Tibial nerve (tissue), 4 donors: Measurements from ENCODE around the gene MINDY3. TPM values are rescaled to one million over a fixed set of nuclear protein-coding genes. Genes with fewer than 3 reads are reported as not detected.
A peak's percentile ranks its signal among the peaks of the same experiment; 100 is the strongest.

Experiments used
- DNase-seq, 2 donors: peaks; one replicate each; pipeline ENCODE4 v3.0.0-alpha.2; 2019; ENCODE audit warnings: low spot score in 2 of 2
- H3K27ac ChIP-seq, 4 donors: fragments of 200-600 bp; sonication (generic) in 3 of 4; one replicate each; pipeline ENCODE4 v1.5.1; 2017 to 2019; ENCODE audit warnings: mild to moderate bottlenecking in 1 of 4
- H3K27me3 ChIP-seq, 2 donors: fragments of 200-600 bp; sonication (generic) in 1 of 2; one replicate each; pipeline versions ENCODE4 v1.5.1 to v1.6.0; 2017 to 2019
- H3K36me3 ChIP-seq, 3 donors: fragments of 200-600 bp; sonication (generic); one replicate each; pipeline ENCODE4 v1.5.1; 2018 to 2019
- H3K4me1 ChIP-seq, 4 donors: fragments of 200-600 bp; sonication (generic) in 3 of 4; one replicate each; pipeline ENCODE4 v1.5.1; 2017 to 2019
- H3K4me3 ChIP-seq, 4 donors: fragments of 200-600 bp; sonication (generic) in 3 of 4; one replicate each; pipeline ENCODE4 v1.5.1; 2017 to 2019; ENCODE audit warnings: mild to moderate bottlenecking in 1 of 4, moderate library complexity in 1 of 4
- H3K9me3 ChIP-seq, 4 donors: fragments of 200-600 bp; sonication (generic) in 3 of 4; one replicate each; pipeline ENCODE4 v1.5.1; 2017 to 2019
- CTCF ChIP-seq, 5 experiments: fragments of 200-600 bp in 3 of 5; fragments of 450-650 bp in 2 of 5; sonication (generic) in 3 of 5; IDR thresholded peaks; one replicate each; pipeline ENCODE4 v1.5.1; 2016 to 2019; ENCODE audit warnings: antibody characterized with exemption in 5 of 5, mild to moderate bottlenecking in 3 of 5, moderate library complexity in 2 of 5
- EP300 ChIP-seq, 2 donors: sonication (generic); formaldehyde crosslinking; IDR thresholded peaks; one replicate each; pipeline ENCODE4 v1.6.1; 2017; ENCODE audit warnings: antibody characterized with exemption in 2 of 2, mild to moderate bottlenecking in 1 of 2
- POLR2A ChIP-seq, 2 donors: fragments of 450-650 bp; IDR thresholded peaks; one replicate each; pipeline ENCODE4 v1.6.1; 2017; ENCODE audit warnings: antibody characterized with exemption in 2 of 2, mild to moderate bottlenecking in 2 of 2, moderate library complexity in 2 of 2
- WGBS, 2 donors: methylation state at CpG; one replicate each; pipeline ENCODE4 v1.1.5; 2018; 5-methylcytosine and 5-hydroxymethylcytosine counted together
- total RNA-seq, 4 donors: library from RNA; depleted of rRNA; stranded (reverse); fragments of >200 nt; gene quantifications; one replicate each; pipeline ENCODE4 v1.1.0, GENCODE V29; 2016

The MINDY3 gene
- total RNA-seq, 4 donors from 2014 or later = 25.3 to 33.2 (median 28.2) TPM

DNA sequence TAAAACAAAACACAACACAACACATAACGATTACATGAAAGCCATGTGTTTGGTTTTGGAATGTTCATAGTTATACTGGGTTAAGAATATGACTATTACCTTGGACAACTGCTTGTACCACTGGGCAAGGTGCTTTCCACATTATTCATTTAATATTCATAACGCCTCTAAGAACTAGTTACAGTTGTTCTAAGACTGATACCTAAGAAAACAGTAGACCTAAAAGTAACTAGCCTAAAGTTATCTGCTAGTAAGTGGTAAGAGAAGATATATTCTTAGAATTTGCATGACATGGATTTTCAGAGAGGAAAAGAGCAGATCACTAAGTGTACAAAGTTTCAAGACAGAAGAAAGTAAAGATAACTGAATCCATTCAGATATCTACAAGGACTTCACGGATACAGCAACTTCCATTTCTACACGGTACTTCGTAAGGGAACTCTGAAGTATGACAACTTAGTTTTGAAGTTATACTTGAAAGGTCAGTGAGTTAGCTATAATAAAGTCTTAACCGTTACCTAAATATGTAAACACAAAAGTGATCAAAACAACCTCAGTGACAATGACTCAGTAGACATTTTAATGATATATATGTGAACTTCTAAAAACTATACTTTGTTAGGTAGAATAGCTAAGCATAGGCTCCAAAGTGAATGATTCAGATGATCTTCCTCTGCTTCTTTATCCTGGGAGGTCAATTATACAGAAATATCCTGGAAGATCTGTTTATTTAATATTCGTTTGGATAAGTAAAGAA lies 65.1 kb downstream of the MINDY3 start:
- Histone ChIP-seq H3K27ac (no peak overlapping the region), H3K36me3 (peaks cover 0 to 15% (median 0%) of the 10 kb centered on the region in 3 donors)
- 84 to 90% methylated on average over 7 of the region's 7 CpGs for WGBS, 2 donors

GRCh38 chr10:15794569-15794968 lies 65.7 kb downstream of the MINDY3 start:
- DNase-seq = no peak
- no peak overlapping the region for H3K4me3 ChIP-seq
- no peak for TF ChIP-seq EP300 (IDR thresholded peaks at IDR 0.05)
- TF ChIP-seq CTCF (IDR thresholded peaks at IDR 0.05) = no peak
- peaks cover 0 to 8% (median 0%) of the 10 kb centered on the region in 3 donors for H3K36me3 ChIP-seq
- H3K4me1 ChIP-seq = peaks cover 0 to 27% (median 0%) of the 10 kb centered on the region in 4 donors
- no peaks in the 10 kb centered on the region for H3K27me3 ChIP-seq
- no peaks in the 10 kb centered on the region for H3K9me3 ChIP-seq
- no peak overlapping the region for H3K27ac ChIP-seq

More for the DNA sequence above, 65.1 kb downstream of the MINDY3 start:
- no peak overlapping the region for H3K4me3 ChIP-seq
- no peak for DNase-seq
- TF ChIP-seq POLR2A (IDR thresholded peaks at IDR 0.05) (no peak), CTCF (IDR thresholded peaks at IDR 0.05) (no peak), EP300 (IDR thresholded peaks at IDR 0.05) (no peak)
- no peaks in the 10 kb centered on the region for H3K27me3 ChIP-seq
- no peaks in the 10 kb centered on the region for H3K9me3 ChIP-seq
- peaks cover 0 to 21% (median 0%) of the 10 kb centered on the region in 4 donors for H3K4me1 ChIP-seq

DNA sequence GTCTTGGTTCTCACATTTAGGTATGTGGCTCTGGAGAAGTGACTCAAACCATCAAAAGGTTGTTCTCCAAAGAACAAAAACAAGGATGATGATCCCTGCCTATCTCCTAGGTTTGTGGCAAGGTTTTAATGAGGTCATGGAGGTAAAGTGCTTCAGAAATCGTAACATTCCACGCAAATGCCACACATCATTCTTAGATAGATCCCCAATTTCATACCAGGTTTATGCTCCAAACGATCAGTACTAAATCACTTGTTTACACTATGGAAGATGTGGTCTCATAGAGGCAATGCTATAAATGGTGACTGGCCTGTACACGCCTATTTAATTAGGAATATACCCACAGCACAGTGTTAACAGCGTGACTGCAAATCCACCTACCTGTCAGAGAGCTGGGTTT lies 66.6 kb downstream of the MINDY3 start:
- Histone ChIP-seq H3K9me3 (no peaks in the 10 kb centered on the region), H3K27me3 (no peaks in the 10 kb centered on the region), H3K4me1 (peaks cover 0 to 32% (median 0%) of the 10 kb centered on the region in 4 donors), H3K36me3 (peaks cover 0 to 7% (median 0%) of the 10 kb centered on the region in 3 donors), H3K4me3 (no peak overlapping the region), H3K27ac (no peak overlapping the region)
- DNase-seq = no peak
- TF ChIP-seq CTCF (IDR thresholded peaks at IDR 0.05) = no peak
- no peak for TF ChIP-seq POLR2A (IDR thresholded peaks at IDR 0.05)
- no peak for TF ChIP-seq EP300 (IDR thresholded peaks at IDR 0.05)
- 95% methylated on average over 5 of the region's 5 CpGs for WGBS, 2 donors

GRCh38 chr10:15792777-15793176 lies 67.5 kb downstream of the MINDY3 start:
- 94 to 96% methylated on average over 4 of the region's 4 CpGs for WGBS, 2 donors
- H3K4me3 ChIP-seq = no peak overlapping the region
- no peak for DNase-seq
- peaks cover 0 to 7% (median 0%) of the 10 kb centered on the region in 3 donors for H3K36me3 ChIP-seq
- TF ChIP-seq CTCF (IDR thresholded peaks at IDR 0.05) = no peak
- TF ChIP-seq EP300 (IDR thresholded peaks at IDR 0.05) = no peak
- TF ChIP-seq POLR2A (IDR thresholded peaks at IDR 0.05) = no peak
- H3K9me3 ChIP-seq = no peaks in the 10 kb centered on the region
- no peak overlapping the region for H3K27ac ChIP-seq
- H3K4me1 ChIP-seq = peaks cover 0 to 32% (median 0%) of the 10 kb centered on the region in 4 donors
- no peaks in the 10 kb centered on the region for H3K27me3 ChIP-seq

- Histone ChIP-seq H3K27me3 (no peaks in the 10 kb centered on the region), H3K27ac (peak overlapping the region in 2 of 4 donors; percentile 12 to 63), H3K9me3 (no peaks in the 10 kb centered on the region), H3K36me3 (peaks cover 0 to 7% (median 0%) of the 10 kb centered on the region in 3 donors), H3K4me1 (peaks cover 0 to 34% (median 0%) of the 10 kb centered on the region in 4 donors), H3K4me3 (no peak overlapping the region)
- no peak for TF ChIP-seq POLR2A (IDR thresholded peaks at IDR 0.05)
- TF ChIP-seq EP300 (IDR thresholded peaks at IDR 0.05) = no peak
- no peak for TF ChIP-seq CTCF (IDR thresholded peaks at IDR 0.05)
- 44 to 48% methylated on average over 2 of the region's 2 CpGs for WGBS, 2 donors
- no peak for DNase-seq
Observed at GRCh38 chr10:15791816-15792524, 68.3 kb downstream of the MINDY3 start.
